Ovary (tissue), 3 donors: ENCODE data around the gene OR6C1.

Experiments used
- EP300 ChIP-seq: sonication (generic); formaldehyde crosslinking; IDR thresholded peaks from one replicate; pipeline ENCODE4 v1.6.1; 2017; ENCODE audit warnings: antibody characterized with exemption
- POLR2A ChIP-seq: fragments of 450-650 bp; IDR thresholded peaks from one replicate; pipeline ENCODE4 v1.6.1; 2017; ENCODE audit warnings: antibody characterized with exemption, mild to moderate bottlenecking, moderate library complexity
- TF ChIP-seq, protein P1 (sequence below), 3 donors: fragments of 450-650 bp in 2 of 3; fragments of 200-600 bp in 1 of 3; IDR thresholded peaks; one replicate each; pipeline versions ENCODE4 v1.5.1 to v1.8.0; 2016 to 2022; ENCODE audit warnings: antibody characterized with exemption in 3 of 3, mild to moderate bottlenecking in 1 of 3
- donor health status: DM: no; HTN: no; CAD: no.

- TF ChIP-seq POLR2A (no peak), EP300 (no peak)
- TF ChIP-seq, protein P1, sequence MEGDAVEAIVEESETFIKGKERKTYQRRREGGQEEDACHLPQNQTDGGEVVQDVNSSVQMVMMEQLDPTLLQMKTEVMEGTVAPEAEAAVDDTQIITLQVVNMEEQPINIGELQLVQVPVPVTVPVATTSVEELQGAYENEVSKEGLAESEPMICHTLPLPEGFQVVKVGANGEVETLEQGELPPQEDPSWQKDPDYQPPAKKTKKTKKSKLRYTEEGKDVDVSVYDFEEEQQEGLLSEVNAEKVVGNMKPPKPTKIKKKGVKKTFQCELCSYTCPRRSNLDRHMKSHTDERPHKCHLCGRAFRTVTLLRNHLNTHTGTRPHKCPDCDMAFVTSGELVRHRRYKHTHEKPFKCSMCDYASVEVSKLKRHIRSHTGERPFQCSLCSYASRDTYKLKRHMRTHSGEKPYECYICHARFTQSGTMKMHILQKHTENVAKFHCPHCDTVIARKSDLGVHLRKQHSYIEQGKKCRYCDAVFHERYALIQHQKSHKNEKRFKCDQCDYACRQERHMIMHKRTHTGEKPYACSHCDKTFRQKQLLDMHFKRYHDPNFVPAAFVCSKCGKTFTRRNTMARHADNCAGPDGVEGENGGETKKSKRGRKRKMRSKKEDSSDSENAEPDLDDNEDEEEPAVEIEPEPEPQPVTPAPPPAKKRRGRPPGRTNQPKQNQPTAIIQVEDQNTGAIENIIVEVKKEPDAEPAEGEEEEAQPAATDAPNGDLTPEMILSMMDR (IDR thresholded peaks at IDR 0.05): no peak
Observed at GRCh38 chr12:55314043-55314442, at the start of gene OR6C1.
